ENCODE data around the gene PDS5B. TPM values are rescaled to one million over a fixed set of nuclear protein-coding genes. Genes with fewer than 3 reads are reported as not detected.
A peak's percentile ranks its signal among the peaks of the same experiment; 100 is the strongest.

PDS5B gene
- total RNA-seq, 1 experiment from 2014 or later, result 26.5 TPM

- Histone ChIP-seq H3K4me3 (replicated peaks in 1 of 2; ENCODE audit: low read depth in 1 of 2, low read length in 2 of 2) (peak overlapping the region; percentile 81 to 85), H3K9ac (ENCODE audit: low read length) (peak overlapping the region; percentile 84), H3K9me2 (ENCODE audit: insufficient read depth) (no peaks in the 10 kb centered on the region), H3K27me3 (ENCODE audit: insufficient read depth, low read length) (no peaks in the 10 kb centered on the region), H3K4me1 (ENCODE audit: control insufficient read depth in 1 of 2, insufficient read depth in 2 of 2, low read length in 2 of 2) (peaks cover 5 to 11% of the 10 kb centered on the region in 2 experiments; a peak in 2 of 4 replicates), H3K4me2 (ENCODE audit: low read length) (peak overlapping the region; percentile 79), H4K20me1 (ENCODE audit: insufficient read depth) (no peaks in the 10 kb centered on the region), H3K79me2 (ENCODE audit: insufficient read depth, low read length) (peaks cover 54% of the 10 kb centered on the region), H2AFZ (ENCODE audit: low read depth, low read length, poor library complexity, severe bottlenecking) (no peak overlapping the region), H3K36me3 (ENCODE audit: control insufficient read depth in 1 of 2, insufficient read depth in 2 of 2, low read length in 2 of 2) (peaks cover 18 to 23% of the 10 kb centered on the region in 2 experiments), H3K27ac (ENCODE audit: low read depth, low read length) (peak overlapping the region; percentile 92), H3K9me3 (ENCODE audit: control insufficient read depth in 1 of 2, insufficient read depth in 1 of 2, low read depth in 1 of 2, low read length in 2 of 2) (no peaks in the 10 kb centered on the region)
- ATAC-seq (peak; percentile 68), DNase-seq (ENCODE audit: low read depth, low spot score) (no peak)
- BruUV-seq (replicated peaks), result TSS peak; percentile 72
- no peak for TF ChIP-seq CTCF (IDR thresholded peaks at IDR 0.05 in 2 of 3, conservative IDR thresholded peaks at IDR 0.05 in 1 of 3; ENCODE audit: borderline replicate concordance in 1 of 3, insufficient read depth in 1 of 3, low read depth in 2 of 3, low read length in 2 of 3)
- no peak for TF ChIP-seq TCF7L2 (IDR thresholded peaks at IDR 0.05; ENCODE audit: borderline replicate concordance, extremely low read depth, insufficient read depth, insufficient read length)
- TF ChIP-seq RAD21 (IDR thresholded peaks at IDR 0.05; ENCODE audit: low read depth), result no peak
- no peak for TF ChIP-seq YY1 (IDR thresholded peaks at IDR 0.05; ENCODE audit: extremely low read depth, insufficient replicate concordance, low read depth, low read length)
- TF ChIP-seq ZFX (IDR thresholded peaks at IDR 0.05), result peak; percentile 56
- TF ChIP-seq EZH2phosphoT487 (IDR thresholded peaks at IDR 0.05; ENCODE audit: borderline replicate concordance), result no peak
- no peak for TF ChIP-seq JUND (IDR thresholded peaks at IDR 0.05)
- TF ChIP-seq FOSL1 (IDR thresholded peaks at IDR 0.05; ENCODE audit: low read depth), result no peak
- no peak for TF ChIP-seq POLR2AphosphoS5 (IDR thresholded peaks at IDR 0.05; ENCODE audit: low read depth, low read length)
- 0 out of 2 replicates have a peak, but pooled peaks have one; percentile 32 for TF ChIP-seq MAX (IDR thresholded peaks at IDR 0.05)
- no peak for TF ChIP-seq EGR1 (IDR thresholded peaks at IDR 0.05; ENCODE audit: low read depth)
- no peak for TF ChIP-seq SRF (IDR thresholded peaks at IDR 0.05; ENCODE audit: low read depth)
- intact Hi-C loops (cut with micrococcal nuclease), result loop anchor here (5.0 kb wide), 1 partner anchor 221 kb away; the partner anchor contains the start of genes BRCA2 and ZAR1L
- ChIA-PET POLR2A (interaction anchor here (1.4 to 1.6 kb wide), 2 partner anchors 20 to 48 kb away, joined by 3 read pairs; partner anchors contain the start of gene PDS5B), CTCF (interaction anchor here (1.2 to 1.6 kb wide), 3 partner anchors 48 to 628 kb away, joined by 4 to 5 read pairs (median 4); partner anchors contain the start of gene PDS5B), RAD21 (ENCODE audit: low non-redundant PET in 1 of 2, low total read pairs in 2 of 2, uncharacterized antibody in 2 of 2, unreplicated experiment in 2 of 2) (no interaction called here)
Observed at GRCh38 chr13:32538143-32538620, 48.1 kb upstream of the PDS5B start.

Data from HCT116 (cell line).